Keratinocyte (primary cell): ENCODE measurements around the gene KCNN1. TPM values are rescaled to one million over a fixed set of nuclear protein-coding genes. Genes with fewer than 3 reads are reported as not detected.

Experiments used
- DNase-seq: peaks from one replicate; pipeline ENCODE4 v3.0.0-alpha.2; 2011; ENCODE audit warnings: low read depth, missing footprints, low spot score
- FAIRE-seq: peaks from 2 replicates; lab custom pipeline; 2011; peaks lifted over from hg19 to GRCh38; lab: Jason Lieb, UNC
- H2AFZ ChIP-seq: 2 replicates; pipeline ENCODE4 v1.6.0; 2012; ENCODE audit warnings: low read length, control low read depth, inconsistent platforms; ENCODE audit not compliant: control insufficient read depth
- H3K27ac ChIP-seq: 2 replicates; pipeline ENCODE4 v1.5.1; 2011; ENCODE audit warnings: low read length; ENCODE audit not compliant: control insufficient read depth, insufficient read depth
- H3K27me3 ChIP-seq: 3 replicates; pipeline ENCODE4 v1.6.0; 2011; ENCODE audit warnings: low read length; ENCODE audit not compliant: control insufficient read depth, insufficient read depth; ENCODE audit errors: extremely low read depth
- H3K36me3 ChIP-seq, 2 experiments: 2 replicates in 1 of 2; 3 replicates in 1 of 2; pipeline ENCODE4 v1.5.1; 2011; ENCODE audit warnings: low read length in 2 of 2, mild to moderate bottlenecking in 1 of 2; ENCODE audit not compliant: control insufficient read depth in 2 of 2, insufficient read depth in 2 of 2; ENCODE audit errors: extremely low read depth in 1 of 2
- H3K4me1 ChIP-seq: 3 replicates; pipeline ENCODE4 v1.5.1; 2011; ENCODE audit warnings: low read length; ENCODE audit not compliant: control insufficient read depth, insufficient read depth; ENCODE audit errors: extremely low read depth
- H3K4me2 ChIP-seq: 3 replicates; pipeline ENCODE4 v1.6.0; 2011; ENCODE audit warnings: low read depth, low read length; ENCODE audit not compliant: control insufficient read depth, insufficient read depth; ENCODE audit errors: extremely low read depth
- H3K4me3 ChIP-seq, 3 experiments: fragments of 200-600 bp in 1 of 3; sonication (generic) in 1 of 3; 2 replicates in 2 of 3; 3 replicates in 1 of 3; pipeline ENCODE4 v1.5.1; 2011 to 2016; ENCODE audit warnings: low read length in 3 of 3, mild to moderate bottlenecking in 3 of 3, control low read depth in 2 of 3, inconsistent platforms in 1 of 3, low read depth in 1 of 3, mixed read lengths in 1 of 3, mixed run types in 1 of 3, moderate library complexity in 1 of 3; ENCODE audit not compliant: control insufficient read depth in 2 of 3, insufficient read depth in 2 of 3; ENCODE audit errors: extremely low read depth in 1 of 3
- H3K79me2 ChIP-seq: 2 replicates; pipeline ENCODE4 v1.6.0; 2012; ENCODE audit warnings: low read length; ENCODE audit not compliant: control insufficient read depth, insufficient read depth
- H3K9ac ChIP-seq: 3 replicates; pipeline ENCODE4 v1.6.0; 2011; ENCODE audit warnings: low read length; ENCODE audit not compliant: control insufficient read depth, insufficient read depth; ENCODE audit errors: extremely low read depth
- H3K9me1 ChIP-seq: 3 replicates; pipeline ENCODE4 v1.6.0; 2011; ENCODE audit warnings: low read length; ENCODE audit not compliant: control insufficient read depth, insufficient read depth; ENCODE audit errors: extremely low read depth
- H3K9me3 ChIP-seq: 2 replicates; pipeline ENCODE4 v1.5.1; 2012; ENCODE audit warnings: low read depth, low read length; ENCODE audit not compliant: control insufficient read depth
- H4K20me1 ChIP-seq: 3 replicates; pipeline ENCODE4 v1.6.0; 2011; ENCODE audit warnings: low read length; ENCODE audit not compliant: control insufficient read depth, insufficient read depth; ENCODE audit errors: extremely low read depth
- CTCF ChIP-seq, 3 experiments: IDR thresholded peaks in 1 of 3; conservative IDR thresholded peaks in 1 of 3; optimal IDR thresholded peaks in 1 of 3; 2 replicates in 2 of 3; 3 replicates in 1 of 3; pipeline versions ENCODE3 to v1.5.1; 2011; ENCODE audit warnings: low read length in 3 of 3, mild to moderate bottlenecking in 3 of 3, moderate library complexity in 2 of 3, control low read depth in 1 of 3, inconsistent platforms in 1 of 3; ENCODE audit not compliant: insufficient read depth in 2 of 3; ENCODE audit errors: extremely low read depth in 1 of 3
- EZH2 ChIP-seq: IDR thresholded peaks from one replicate; pipeline ENCODE4 v1.6.1; 2012; ENCODE audit warnings: inconsistent platforms, mild to moderate bottlenecking, low read length, moderate library complexity
- dilution Hi-C: fragments of 300-500 bp; cut with MboI; formaldehyde crosslinking; loops from one replicate; pipeline ENCODE4 v1.7.0; 2020; ENCODE audit warnings: low sequenced_read_pairs; ENCODE audit not compliant: extremely low pct_ligation_motif_present
- polyA plus RNA-seq, 5 experiments: library from polyadenylated mRNA; depleted of rRNA in 3 of 5; stranded (reverse) in 3 of 5; stranded (forward) in 1 of 5; unstranded in 1 of 5; fragments of >200 nt; gene quantifications; 1 replicate in 1 of 5; 2 replicates in 3 of 5; 3 replicates in 1 of 5; pipeline versions ENCODE4 v1.2.1 to v1.2.3, GENCODE V29; 2011 to 2012; ENCODE audit warnings: missing spikeins in 2 of 5, low read depth in 1 of 5, low replicate concordance in 1 of 5

KCNN1 gene
- polyA plus RNA-seq, 1 donor (not counting 4 experiments of a cell fraction or from before 2014, with no cell fraction given), result not detected

- H3K4me3 ChIP-seq, result peak overlapping the region in 1 of 3 experiments; percentile 82
- H3K9me3 ChIP-seq, result no peaks in the 10 kb centered on the region
- H3K79me2 ChIP-seq, result peaks cover 19% of the 10 kb centered on the region
- no peak overlapping the region for H3K27ac ChIP-seq
- peak overlapping the region; percentile 96 for H2AFZ ChIP-seq
- dilution Hi-C loops, result no loop called here
- H3K4me2 ChIP-seq, result peak overlapping the region; percentile 97
- TF ChIP-seq CTCF (optimal IDR thresholded peaks at IDR 0.05 in 1 of 3, IDR thresholded peaks at IDR 0.05 in 1 of 3, conservative IDR thresholded peaks at IDR 0.05 in 1 of 3; ENCODE audit: extremely low read depth in 1 of 3, insufficient read depth in 2 of 3, low read length in 3 of 3) (no peak), EZH2 (no peak)
- peaks cover 3% of the 10 kb centered on the region for H4K20me1 ChIP-seq
- H3K36me3 ChIP-seq, result peaks cover 0 to 4% of the 10 kb centered on the region in 2 experiments
- no peaks in the 10 kb centered on the region for H3K27me3 ChIP-seq
- peaks cover 9% of the 10 kb centered on the region for H3K4me1 ChIP-seq
- peak overlapping the region; percentile 96 for H3K9ac ChIP-seq
- DNase-seq (no peak), FAIRE-seq (no peak)
- H3K9me1 ChIP-seq, result no peaks in the 10 kb centered on the region
Measured at GRCh38 chr19:17931532-17932191, 35.2 kb upstream of the KCNN1 start.

GRCh38 chr19:17932485-17933338 lies 34.2 kb upstream of the KCNN1 start, which contains the start of gene CCDC124:
Gene CCDC124 (plus strand): TSS chr19:17933015. CDS start chr19:17936421, 3,406 bp downstream.
- Histone ChIP-seq H3K9ac (peak within 1 kb of the TSS; percentile 96), H3K4me1 (peaks cover 12% of the 10 kb centered on the region), H3K27me3 (no peaks in the 10 kb centered on the region), H2AFZ (peak within 1 kb of the TSS; percentile 99), H3K27ac (peak within 1 kb of the TSS; percentile 99), H3K9me3 (no peaks in the 10 kb centered on the region), H3K79me2 (peaks cover 19% of the 10 kb centered on the region), H3K4me3 (peak within 1 kb of the TSS; percentile 80 to 83 (median 82)), H3K9me1 (no peaks in the 10 kb centered on the region), H3K4me2 (peak within 1 kb of the TSS; percentile 97), H4K20me1 (peaks cover 3% of the 10 kb centered on the region), H3K36me3 (peaks cover 0 to 4% of the 10 kb centered on the region in 2 experiments)
- FAIRE-seq (peak; percentile 74), DNase-seq (no peak)
- TF ChIP-seq CTCF (optimal IDR thresholded peaks at IDR 0.05 in 1 of 3, IDR thresholded peaks at IDR 0.05 in 1 of 3, conservative IDR thresholded peaks at IDR 0.05 in 1 of 3; ENCODE audit: extremely low read depth in 1 of 3, insufficient read depth in 2 of 3, low read length in 3 of 3) (peak; percentile 96 to 99 (median 98)), EZH2 (no peak)
- dilution Hi-C loops, result no loop called here
